Measurements from ENCODE around the gene C1QTNF1. TPM values are rescaled to one million over a fixed set of nuclear protein-coding genes. Genes with fewer than 3 reads are reported as not detected.

C1QTNF1 gene
- polyA plus RNA-seq, 1 of the 3 experiments (the other 2 are of a cell fraction) = 14.3 TPM

DNA sequence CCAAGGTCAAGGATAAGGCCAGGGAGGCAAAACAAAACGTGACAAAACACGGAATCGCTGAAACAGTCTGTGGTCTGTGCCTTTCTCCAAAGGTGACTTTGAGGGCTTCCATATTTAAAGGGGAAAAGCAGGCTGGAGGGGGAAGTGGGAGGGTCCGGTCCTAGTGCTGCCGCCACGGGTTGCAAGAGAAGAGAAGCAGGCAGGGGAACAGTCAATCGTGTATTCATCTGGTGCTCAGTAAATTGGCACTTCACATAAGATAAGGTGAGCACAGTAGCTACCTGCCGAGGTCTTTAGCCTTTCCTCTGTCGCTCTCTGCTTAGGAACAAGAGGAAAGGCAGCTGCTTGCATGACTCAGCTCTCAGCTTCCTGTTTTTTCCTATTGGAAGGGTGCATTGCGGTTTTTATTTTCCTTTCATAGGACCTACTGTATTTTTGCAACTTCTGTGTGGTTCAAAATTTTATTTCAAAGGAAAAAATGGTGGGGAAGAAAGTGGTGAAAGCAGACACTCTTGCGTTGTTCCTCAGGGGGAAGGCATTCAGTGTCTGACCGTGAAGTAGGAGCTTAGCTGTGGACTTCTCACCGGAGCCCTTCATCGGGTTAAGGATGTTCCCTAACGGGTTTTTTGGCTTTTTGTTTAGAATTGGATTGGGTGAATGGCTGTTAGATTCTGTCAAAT, 37.2 kb upstream of the C1QTNF1 start:
- peak overlapping the region; percentile 59 for H3K4me2 ChIP-seq
- ChIA-PET CTCF (interaction anchor here (1.2 to 2.5 kb wide), 9 partner anchors 10 to 405 kb away, joined by 3 to 9 read pairs (median 5); no protein-coding TSS in a partner anchor), POLR2A (no interaction called here)
- TF ChIP-seq FOSL2 (IDR thresholded peaks at IDR 0.05; ENCODE audit: borderline replicate concordance, low read depth) (peak; percentile 68; the same call in 1 of the 2 replicates), TEAD4 (IDR thresholded peaks at IDR 0.05; ENCODE audit: borderline replicate concordance, insufficient read depth) (no peak), POLR2AphosphoS5 (IDR thresholded peaks at IDR 0.05; ENCODE audit: low read depth, low read length) (no peak; the same call in 1 of the 2 replicates), CHD2 (IDR thresholded peaks at IDR 0.05; ENCODE audit: low read length, partially characterized antibody) (no peak), TCF12 (IDR thresholded peaks at IDR 0.05) (peak; percentile 71), MEF2A (IDR thresholded peaks at IDR 0.05; ENCODE audit: borderline replicate concordance, low read depth) (no peak), GABPA (IDR thresholded peaks at IDR 0.05; ENCODE audit: low read depth) (no peak), NRF1 (IDR thresholded peaks at IDR 0.05; ENCODE audit: low read depth, low read length) (no peak), YY1 (IDR thresholded peaks at IDR 0.05; ENCODE audit: low read depth) (no peak), EZH2phosphoT487 (IDR thresholded peaks at IDR 0.05; ENCODE audit: borderline replicate concordance, low read depth) (no peak), JUND (IDR thresholded peaks at IDR 0.05) (peak; percentile 73), RCOR1 (IDR thresholded peaks at IDR 0.05; ENCODE audit: low read length) (no peak), RXRA (IDR thresholded peaks at IDR 0.05; ENCODE audit: borderline replicate concordance, low read depth) (no peak), RFX5 (IDR thresholded peaks at IDR 0.05; ENCODE audit: low read length) (no peak), TAF1 (IDR thresholded peaks at IDR 0.05; ENCODE audit: borderline replicate concordance, low read depth, low read length) (no peak), MXI1 (IDR thresholded peaks at IDR 0.05; ENCODE audit: low read depth, low read length) (no peak), NFIC (IDR thresholded peaks at IDR 0.05; ENCODE audit: borderline replicate concordance) (no peak)
- TF ChIP-seq, protein P1, sequence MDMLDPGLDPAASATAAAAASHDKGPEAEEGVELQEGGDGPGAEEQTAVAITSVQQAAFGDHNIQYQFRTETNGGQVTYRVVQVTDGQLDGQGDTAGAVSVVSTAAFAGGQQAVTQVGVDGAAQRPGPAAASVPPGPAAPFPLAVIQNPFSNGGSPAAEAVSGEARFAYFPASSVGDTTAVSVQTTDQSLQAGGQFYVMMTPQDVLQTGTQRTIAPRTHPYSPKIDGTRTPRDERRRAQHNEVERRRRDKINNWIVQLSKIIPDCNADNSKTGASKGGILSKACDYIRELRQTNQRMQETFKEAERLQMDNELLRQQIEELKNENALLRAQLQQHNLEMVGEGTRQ (IDR thresholded peaks at IDR 0.05; ENCODE audit: borderline replicate concordance, low read depth, low read length) = no peak
- TF ChIP-seq, protein P2, sequence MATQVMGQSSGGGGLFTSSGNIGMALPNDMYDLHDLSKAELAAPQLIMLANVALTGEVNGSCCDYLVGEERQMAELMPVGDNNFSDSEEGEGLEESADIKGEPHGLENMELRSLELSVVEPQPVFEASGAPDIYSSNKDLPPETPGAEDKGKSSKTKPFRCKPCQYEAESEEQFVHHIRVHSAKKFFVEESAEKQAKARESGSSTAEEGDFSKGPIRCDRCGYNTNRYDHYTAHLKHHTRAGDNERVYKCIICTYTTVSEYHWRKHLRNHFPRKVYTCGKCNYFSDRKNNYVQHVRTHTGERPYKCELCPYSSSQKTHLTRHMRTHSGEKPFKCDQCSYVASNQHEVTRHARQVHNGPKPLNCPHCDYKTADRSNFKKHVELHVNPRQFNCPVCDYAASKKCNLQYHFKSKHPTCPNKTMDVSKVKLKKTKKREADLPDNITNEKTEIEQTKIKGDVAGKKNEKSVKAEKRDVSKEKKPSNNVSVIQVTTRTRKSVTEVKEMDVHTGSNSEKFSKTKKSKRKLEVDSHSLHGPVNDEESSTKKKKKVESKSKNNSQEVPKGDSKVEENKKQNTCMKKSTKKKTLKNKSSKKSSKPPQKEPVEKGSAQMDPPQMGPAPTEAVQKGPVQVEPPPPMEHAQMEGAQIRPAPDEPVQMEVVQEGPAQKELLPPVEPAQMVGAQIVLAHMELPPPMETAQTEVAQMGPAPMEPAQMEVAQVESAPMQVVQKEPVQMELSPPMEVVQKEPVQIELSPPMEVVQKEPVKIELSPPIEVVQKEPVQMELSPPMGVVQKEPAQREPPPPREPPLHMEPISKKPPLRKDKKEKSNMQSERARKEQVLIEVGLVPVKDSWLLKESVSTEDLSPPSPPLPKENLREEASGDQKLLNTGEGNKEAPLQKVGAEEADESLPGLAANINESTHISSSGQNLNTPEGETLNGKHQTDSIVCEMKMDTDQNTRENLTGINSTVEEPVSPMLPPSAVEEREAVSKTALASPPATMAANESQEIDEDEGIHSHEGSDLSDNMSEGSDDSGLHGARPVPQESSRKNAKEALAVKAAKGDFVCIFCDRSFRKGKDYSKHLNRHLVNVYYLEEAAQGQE (IDR thresholded peaks at IDR 0.05; ENCODE audit: low read depth, low read length) = no peak
- TF ChIP-seq, protein P3, sequence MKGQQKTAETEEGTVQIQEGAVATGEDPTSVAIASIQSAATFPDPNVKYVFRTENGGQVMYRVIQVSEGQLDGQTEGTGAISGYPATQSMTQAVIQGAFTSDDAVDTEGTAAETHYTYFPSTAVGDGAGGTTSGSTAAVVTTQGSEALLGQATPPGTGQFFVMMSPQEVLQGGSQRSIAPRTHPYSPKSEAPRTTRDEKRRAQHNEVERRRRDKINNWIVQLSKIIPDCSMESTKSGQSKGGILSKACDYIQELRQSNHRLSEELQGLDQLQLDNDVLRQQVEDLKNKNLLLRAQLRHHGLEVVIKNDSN (IDR thresholded peaks at IDR 0.05; ENCODE audit: borderline replicate concordance, low read depth) = no peak
- peaks cover 1% of the 10 kb centered on the region; the same call in 1 of the 2 replicates for H3K79me2 ChIP-seq (ENCODE audit: insufficient read depth)
- peaks cover 11% of the 10 kb centered on the region for H3F3A ChIP-seq (replicated peaks; ENCODE audit: insufficient read depth)
- 64% methylated on average over 15 of the region's 15 CpGs for WGBS (ENCODE audit: low lambda C conversion rate)
- H4K20me1 ChIP-seq (ENCODE audit: insufficient read depth) = no peaks in the 10 kb centered on the region
- H3K36me3 ChIP-seq (replicated peaks in 1 of 2; ENCODE audit: control insufficient read depth in 1 of 2, insufficient read depth in 2 of 2, low read length in 1 of 2) = peaks cover 13 to 16% of the 10 kb centered on the region in 2 experiments
- H3K9me2 ChIP-seq = no peaks in the 10 kb centered on the region
- H3K4me3 ChIP-seq (ENCODE audit: low read depth in 2 of 2, low read length in 1 of 2) = 0 out of 4 replicates have a peak overlapping the region, but pooled peaks of 1 of the 2 experiments have one; percentile 6
- no peak overlapping the region for H2AFZ ChIP-seq (ENCODE audit: low read depth)
- peak overlapping the region; percentile 17 to 39; a peak in 2 of 4 replicates for H3K27ac ChIP-seq (ENCODE audit: low read depth in 2 of 2, low read length in 1 of 2)
- H3K4me1 ChIP-seq (ENCODE audit: control insufficient read depth in 1 of 2, insufficient read depth in 2 of 2, low read depth in 1 of 2, low read length in 1 of 2) = peaks cover 5 to 10% of the 10 kb centered on the region in 2 experiments; a peak in 3 of 4 replicates
- no peak for DNase-seq
- H3K9ac ChIP-seq = no peak overlapping the region
- H3K27me3 ChIP-seq (ENCODE audit: insufficient read depth) = no peaks in the 10 kb centered on the region
- no peaks in the 10 kb centered on the region for H3K9me3 ChIP-seq

Measured in SK-N-SH (cell line).